MCF 10A (cell line): Measurements from ENCODE around the gene HAGHL. TPM values are rescaled to one million over a fixed set of nuclear protein-coding genes. Genes with fewer than 3 reads are reported as not detected.

Source experiments
- BruUV-seq: library from RNA; stranded (reverse); fragments of 400-500 nt; replicated peaks from 2 replicates; lab custom pipeline; 2021; lab: Mats Ljungman, UMichigan
- CTCF ChIA-PET: fragments of 300-600 bp; sonication (Branson Sonifier 250); formaldehyde crosslinking; extraction: SDS; loops from one replicate; lab custom pipeline; 2021; ENCODE audit warnings: antibody characterized with exemption, inconsistent platforms; lab: Yijun Ruan, JAX
- POLR2A ChIA-PET: fragments of 300-600, 350-650 bp; sonication (Branson Sonifier 250); formaldehyde crosslinking; extraction: SDS; loops from one replicate; lab custom pipeline; 2020; ENCODE audit warnings: antibody characterized with exemption, inconsistent platforms; lab: Yijun Ruan, JAX
- DNase-seq: peaks from one replicate; pipeline ENCODE4 v3.0.0-alpha.2; 2018; ENCODE audit not compliant: unreplicated experiment
- H3K27ac Mint-ChIP-seq: one replicate; pipeline ENCODE4 v1.8.0; 2022; ENCODE audit warnings: mild to moderate bottlenecking, low read depth, mixed read lengths; ENCODE audit not compliant: unreplicated experiment
- H3K27me3 Mint-ChIP-seq: one replicate; pipeline ENCODE4 v1.8.0; 2022; ENCODE audit warnings: mixed read lengths; ENCODE audit not compliant: insufficient read depth, unreplicated experiment
- H3K36me3 Mint-ChIP-seq: one replicate; pipeline ENCODE4 v1.8.0; 2022; ENCODE audit warnings: mild to moderate bottlenecking, moderate library complexity, mixed read lengths; ENCODE audit not compliant: insufficient read depth, unreplicated experiment
- H3K4me1 Mint-ChIP-seq: one replicate; pipeline ENCODE4 v1.8.0; 2022; ENCODE audit warnings: mixed read lengths; ENCODE audit not compliant: insufficient read depth, unreplicated experiment
- H3K4me3 Mint-ChIP-seq: one replicate; pipeline ENCODE4 v1.8.0; 2022; ENCODE audit warnings: mild to moderate bottlenecking, moderate library complexity, mixed read lengths; ENCODE audit not compliant: unreplicated experiment
- H3K9me3 Mint-ChIP-seq: one replicate; pipeline ENCODE4 v1.8.0; 2022; ENCODE audit warnings: mixed read lengths; ENCODE audit not compliant: unreplicated experiment
- CTCF ChIP-seq: fragments of 200-600 bp; IDR thresholded peaks from one replicate; pipeline ENCODE4 v1.8.0; 2022; ENCODE audit warnings: antibody characterized with exemption, mild to moderate bottlenecking; ENCODE audit not compliant: unreplicated experiment
- intact Hi-C: fragments of 100-400 bp; cut with micrococcal nuclease; formaldehyde crosslinking; loops from 2 replicates; pipeline ENCODE4 v1.14.1; 2022
- total RNA-seq: library from RNA; stranded (reverse); gene quantifications from 2 replicates; pipeline ENCODE4 v1.2.3, GENCODE V29; 2022

HAGHL gene
- total RNA-seq, 1 experiment from 2014 or later = 24.5 TPM

GRCh38 chr16:724188-725040, 2.5 kb upstream of the HAGHL start:
- CTCF ChIA-PET = interaction anchor here (0.7 to 2.3 kb wide), 4 partner anchors 12 to 60 kb away, joined by 3 to 9 read pairs (median 5); no protein-coding TSS in a partner anchor
- no peak for DNase-seq
- Mint-ChIP-seq H3K27ac (no peak overlapping the region), H3K4me1 (no peaks in the 10 kb centered on the region), H3K36me3 (peaks cover 38% of the 10 kb centered on the region), H3K27me3 (no peaks in the 10 kb centered on the region), H3K9me3 (no peaks in the 10 kb centered on the region), H3K4me3 (no peak overlapping the region)
- BruUV-seq = no TSS peak
- intact Hi-C loops = loop anchor here (5.0 kb wide), 1 partner anchor 63 kb away; the partner anchor contains the start of genes CHTF18 and RPUSD1
- no peak for TF ChIP-seq CTCF
- POLR2A ChIA-PET = interaction anchor here (0.6 to 9.6 kb wide), 9 partner anchors 11 to 656 kb away, joined by 3 to 124 read pairs (median 6); partner anchors contain the start of genes CIAO3, METRN, METTL26 and STUB1

- Mint-ChIP-seq H3K27me3 (no peaks in the 10 kb centered on the region), H3K4me1 (no peaks in the 10 kb centered on the region), H3K4me3 (no peak overlapping the region), H3K36me3 (peaks cover 38% of the 10 kb centered on the region), H3K9me3 (no peaks in the 10 kb centered on the region), H3K27ac (no peak overlapping the region)
- BruUV-seq = no TSS peak
- POLR2A ChIA-PET = interaction anchor here (1.2 to 9.6 kb wide), 7 partner anchors 11 to 89 kb away, joined by 3 to 124 read pairs (median 6); partner anchors contain the start of genes CIAO3, METRN, METTL26 and STUB1
- no peak for TF ChIP-seq CTCF
- CTCF ChIA-PET = interaction anchor here (0.8 to 2.3 kb wide), 4 partner anchors 13 to 378 kb away, joined by 3 to 9 read pairs (median 5); no protein-coding TSS in a partner anchor
- DNase-seq = no peak
- intact Hi-C loops = loop anchor here (5.0 kb wide), 1 partner anchor 62 kb away; the partner anchor contains the start of genes CHTF18 and RPUSD1
Observed at GRCh38 chr16:725041-725376, 1.9 kb upstream of the HAGHL start.

- Mint-ChIP-seq H3K36me3 (peaks cover 37% of the 10 kb centered on the region), H3K9me3 (no peaks in the 10 kb centered on the region), H3K4me1 (no peaks in the 10 kb centered on the region), H3K27me3 (no peaks in the 10 kb centered on the region), H3K4me3 (peak overlapping the region; percentile 65), H3K27ac (no peak overlapping the region)
- BruUV-seq = no TSS peak
- ChIA-PET CTCF (interaction anchor here (0.6 to 2.3 kb wide), 9 partner anchors 10 to 377 kb away, joined by 3 to 9 read pairs (median 3); no protein-coding TSS in a partner anchor), POLR2A (interaction anchor here (0.5 to 9.6 kb wide), 14 partner anchors 12 to 89 kb away, joined by 3 to 124 read pairs (median 4); partner anchors contain the start of genes CIAO3, METRN, METTL26 and MSLN)
- intact Hi-C loops = loop anchor here (5.0 kb wide), 1 partner anchor 62 kb away; the partner anchor contains the start of genes CHTF18 and RPUSD1
- TF ChIP-seq CTCF = no peak
- no peak for DNase-seq
Observed at GRCh38 chr16:725463-726187, 1.3 kb upstream of the HAGHL start.
